Measurements from ENCODE around the gene PITPNC1.
A peak's percentile ranks its signal among the peaks of the same experiment; 100 is the strongest.

The PITPNC1 gene

GRCh38 chr17:67563692-67564228, 186.7 kb downstream of the PITPNC1 start:
- no peak overlapping the region for H3K4me3 ChIP-seq (replicated peaks in 1 of 2; ENCODE audit: low read depth in 2 of 2, low read length in 2 of 2)
- no peak for TF ChIP-seq CTCF (IDR thresholded peaks at IDR 0.05; ENCODE audit: low read depth, low read length)
- no peak for DNase-seq (ENCODE audit: low read depth in 2 of 2)

- H3K4me3 ChIP-seq (replicated peaks in 1 of 2; ENCODE audit: low read depth in 2 of 2, low read length in 2 of 2): no peak overlapping the region
- no peak for DNase-seq (ENCODE audit: low read depth in 2 of 2)
- no peak for TF ChIP-seq CTCF (IDR thresholded peaks at IDR 0.05; ENCODE audit: low read depth, low read length)
Observed at GRCh38 chr17:67565068-67565467, 188.0 kb downstream of the PITPNC1 start.

- no peak overlapping the region for H3K4me3 ChIP-seq (replicated peaks in 1 of 2; ENCODE audit: low read depth in 2 of 2, low read length in 2 of 2)
- no peak for DNase-seq (ENCODE audit: low read depth in 2 of 2)
- no peak for TF ChIP-seq CTCF (IDR thresholded peaks at IDR 0.05; ENCODE audit: low read depth, low read length)
Observed at GRCh38 chr17:67566656-67567055, 189.6 kb downstream of the PITPNC1 start.

- no peak overlapping the region for H3K4me3 ChIP-seq (replicated peaks in 1 of 2; ENCODE audit: low read depth in 2 of 2, low read length in 2 of 2)
- TF ChIP-seq CTCF (IDR thresholded peaks at IDR 0.05; ENCODE audit: low read depth, low read length): no peak
- DNase-seq (ENCODE audit: low read depth in 2 of 2): no peak
Observed at GRCh38 chr17:67569015-67569451, 192.0 kb downstream of the PITPNC1 start.

- no peak for TF ChIP-seq CTCF (IDR thresholded peaks at IDR 0.05; ENCODE audit: low read depth, low read length)
- H3K4me3 ChIP-seq (replicated peaks in 1 of 2; ENCODE audit: low read depth in 2 of 2, low read length in 2 of 2): no peak overlapping the region
- peak in 1 of 2 donors; percentile 14 for DNase-seq (ENCODE audit: low read depth in 2 of 2)
Observed at GRCh38 chr17:67569873-67570272, 192.8 kb downstream of the PITPNC1 start.

- no peak for TF ChIP-seq CTCF (IDR thresholded peaks at IDR 0.05; ENCODE audit: low read depth, low read length)
- DNase-seq (ENCODE audit: low read depth in 2 of 2): no peak
- no peak overlapping the region for H3K4me3 ChIP-seq (replicated peaks in 1 of 2; ENCODE audit: low read depth in 2 of 2, low read length in 2 of 2)
Observed at GRCh38 chr17:67570797-67571196, 193.7 kb downstream of the PITPNC1 start.

- no peak for DNase-seq (ENCODE audit: low read depth in 2 of 2)
- H3K4me3 ChIP-seq (replicated peaks in 1 of 2; ENCODE audit: low read depth in 2 of 2, low read length in 2 of 2): no peak overlapping the region
- no peak for TF ChIP-seq CTCF (IDR thresholded peaks at IDR 0.05; ENCODE audit: low read depth, low read length)
Observed at GRCh38 chr17:67571478-67571877, 194.4 kb downstream of the PITPNC1 start.

Measured in cardiac fibroblast (primary cell).